IMR-90 (cell line): ENCODE results near the gene UBXN1. TPM values are rescaled to one million over a fixed set of nuclear protein-coding genes. Genes with fewer than 3 reads are reported as not detected.

Experiments
- ATAC-seq: fragments of 200-7000 bp; cut with Tn5 transposase; 2 replicates; pipeline ENCODE4 v1.9.1; 2020; ENCODE audit warnings: low read depth, mild to moderate bottlenecking, moderate library complexity
- BruUV-seq: library from RNA; stranded (reverse); fragments of 400-500 nt; replicated peaks from 2 replicates; lab custom pipeline; 2021; lab: Mats Ljungman, UMichigan
- CTCF ChIA-PET: fragments of 300-600 bp; formaldehyde crosslinking; extraction: SDS; loops from one replicate; lab custom pipeline; 2021; ENCODE audit warnings: antibody characterized with exemption; lab: Yijun Ruan, JAX
- POLR2A ChIA-PET: fragments of 300-600 bp; sonication (Branson Sonifier 250); formaldehyde crosslinking; loops from one replicate; lab custom pipeline; 2022; ENCODE audit warnings: antibody characterized with exemption; ENCODE audit not compliant: unreplicated experiment; lab: Charles Lee
- DNase-seq: peaks from one replicate; pipeline ENCODE4 v3.0.0; 2013
- H2AFZ ChIP-seq: replicated peaks from 2 replicates; pipeline ENCODE3; 2013; ENCODE audit warnings: low read length, mild to moderate bottlenecking; ENCODE audit not compliant: poor library complexity
- H2AK5ac ChIP-seq: 2 replicates; pipeline ENCODE4 v1.6.1; 2013; ENCODE audit warnings: low read depth, low read length, inconsistent platforms
- H2AK9ac ChIP-seq: replicated peaks from 2 replicates; pipeline ENCODE3; 2013; ENCODE audit warnings: mild to moderate bottlenecking, low read depth, low read length, moderate library complexity; ENCODE audit not compliant: poor library complexity
- H2BK120ac ChIP-seq: 2 replicates; pipeline ENCODE4 v1.6.1; 2013; ENCODE audit warnings: low read depth, low read length, inconsistent platforms
- H2BK15ac ChIP-seq: 3 replicates; pipeline ENCODE4 v1.6.1; 2013; ENCODE audit warnings: low read depth, low read length, inconsistent platforms
- H2BK20ac ChIP-seq: 2 replicates; pipeline ENCODE4 v1.6.1; 2013; ENCODE audit warnings: low read depth, mild to moderate bottlenecking, inconsistent platforms, low read length, moderate library complexity
- H2BK5ac ChIP-seq: 2 replicates; pipeline ENCODE4 v1.6.1; 2013; ENCODE audit warnings: mild to moderate bottlenecking, low read depth, low read length, inconsistent platforms; ENCODE audit not compliant: poor library complexity, severe bottlenecking
- H3K14ac ChIP-seq: replicated peaks from 2 replicates; pipeline ENCODE4 v1.6.1; 2013; ENCODE audit warnings: low read depth, low read length, inconsistent platforms
- H3K18ac ChIP-seq: 2 replicates; pipeline ENCODE4 v1.6.1; 2013; ENCODE audit warnings: low read depth, low read length, control low read depth
- H3K23ac ChIP-seq: 2 replicates; pipeline ENCODE4 v1.6.1; 2013; ENCODE audit warnings: low read depth, low read length, inconsistent platforms
- H3K27ac ChIP-seq: 2 replicates; pipeline ENCODE4 v1.5.1; 2013; ENCODE audit warnings: mild to moderate bottlenecking, control low read depth, low read length; ENCODE audit not compliant: insufficient read depth
- H3K27me3 ChIP-seq: 2 replicates; pipeline ENCODE4 v1.6.1; 2013; ENCODE audit warnings: low read length; ENCODE audit not compliant: control insufficient read depth, insufficient read depth
- H3K36me3 ChIP-seq: 2 replicates; pipeline ENCODE4 v1.6.1; 2013; ENCODE audit warnings: low read length, mixed read lengths; ENCODE audit not compliant: control insufficient read depth, insufficient read depth
- H3K4ac ChIP-seq: 2 replicates; pipeline ENCODE4 v1.6.1; 2013; ENCODE audit warnings: low read depth, low read length, inconsistent platforms
- H3K4me1 ChIP-seq: 2 replicates; pipeline ENCODE4 v1.6.1; 2013; ENCODE audit warnings: low read length, mixed read lengths; ENCODE audit not compliant: control insufficient read depth, insufficient read depth
- H3K4me2 ChIP-seq: 2 replicates; pipeline ENCODE4 v1.6.1; 2013; ENCODE audit warnings: low read depth, mild to moderate bottlenecking, control low read depth, low read length, moderate library complexity
- H3K4me3 ChIP-seq: 2 replicates; pipeline ENCODE4 v1.5.1; 2013; ENCODE audit warnings: low read depth, mild to moderate bottlenecking, control low read depth, low read length, moderate library complexity; ENCODE audit not compliant: insufficient read depth
- H3K56ac ChIP-seq: 2 replicates; pipeline ENCODE4 v1.6.1; 2013; ENCODE audit warnings: low read length, inconsistent platforms; ENCODE audit not compliant: insufficient read depth; ENCODE audit errors: extremely low read depth
- H3K79me1 ChIP-seq, 2 experiments: 2 replicates each; pipeline ENCODE4 v1.6.1; 2013; ENCODE audit warnings: low read length in 2 of 2, inconsistent platforms in 1 of 2, low read depth in 1 of 2
- H3K9ac ChIP-seq: 2 replicates; pipeline ENCODE4 v1.6.1; 2013; ENCODE audit warnings: low read depth, low read length, control low read depth
- H3K9me1 ChIP-seq: 2 replicates; pipeline ENCODE4 v1.6.1; 2013; ENCODE audit warnings: low read length, inconsistent platforms; ENCODE audit not compliant: insufficient read depth
- H3K9me3 ChIP-seq: 2 replicates; pipeline ENCODE4 v1.6.1; 2013; ENCODE audit warnings: low read length; ENCODE audit not compliant: control insufficient read depth, insufficient read depth
- H4K20me1 ChIP-seq: 2 replicates; pipeline ENCODE4 v1.6.1; 2013; ENCODE audit warnings: low read length, inconsistent platforms; ENCODE audit not compliant: insufficient read depth
- H4K5ac ChIP-seq: 2 replicates; pipeline ENCODE4 v1.6.1; 2013; ENCODE audit warnings: mild to moderate bottlenecking, low read depth, low read length, control low read depth
- H4K8ac ChIP-seq, 2 experiments: 2 replicates each; pipeline ENCODE4 v1.6.1; 2013; ENCODE audit warnings: low read depth in 2 of 2, low read length in 2 of 2, control low read depth in 1 of 2, inconsistent platforms in 1 of 2
- H4K91ac ChIP-seq: 2 replicates; pipeline ENCODE4 v1.6.1; 2013; ENCODE audit warnings: low read depth, low read length, inconsistent platforms; ENCODE audit not compliant: insufficient read depth
- FOS ChIP-seq: fragments of 150-350 bp; IDR thresholded peaks from 2 replicates; pipeline ENCODE4 v1.6.1; 2016; ENCODE audit warnings: low read depth, low read length
- MAZ ChIP-seq: IDR thresholded peaks from 2 replicates; pipeline ENCODE4 v1.6.1; 2012; ENCODE audit warnings: low read depth, mild to moderate bottlenecking, low read length, improper control_type of control experiment, moderate library complexity, borderline replicate concordance
- MXI1 ChIP-seq: IDR thresholded peaks from 2 replicates; pipeline ENCODE4 v1.6.1; 2012; ENCODE audit warnings: low read depth, mild to moderate bottlenecking, low read length, moderate library complexity, borderline replicate concordance
- NFE2L2 ChIP-seq: fragments of 150-350 bp; IDR thresholded peaks from 2 replicates; pipeline ENCODE4 v1.6.1; 2016; ENCODE audit warnings: low read depth, mild to moderate bottlenecking, low read length
- POLR2A ChIP-seq: IDR thresholded peaks from 2 replicates; pipeline ENCODE4 v1.6.1; 2012; ENCODE audit warnings: mild to moderate bottlenecking, low read depth, low read length
- RAD21 ChIP-seq: IDR thresholded peaks from 2 replicates; pipeline ENCODE4 v1.6.1; 2012; ENCODE audit warnings: low read length, improper control_type of control experiment
- RCOR1 ChIP-seq: IDR thresholded peaks from 2 replicates; pipeline ENCODE4 v1.6.1; 2012; ENCODE audit warnings: mild to moderate bottlenecking, low read length, improper control_type of control experiment; ENCODE audit not compliant: insufficient replicate concordance
- RFX5 ChIP-seq: IDR thresholded peaks from 2 replicates; pipeline ENCODE4 v1.8.0; 2012; ENCODE audit warnings: low read depth, mild to moderate bottlenecking, low read length, moderate library complexity
- USF2 ChIP-seq: fragments of 150-350 bp; IDR thresholded peaks from 2 replicates; pipeline ENCODE4 v1.6.1; 2017; ENCODE audit warnings: mild to moderate bottlenecking, antibody characterized with exemption, low read length, low read depth
- WGBS, 2 experiments: methylation state at CpG; one replicate each; pipeline versions ENCODE4 v1.1.5 to v1.1.7; 2013; ENCODE audit warnings: missing lambda C conversion rate in 2 of 2; ENCODE audit not compliant: insufficient read length in 1 of 2; ENCODE audit errors: extremely low coverage in 2 of 2; 5-methylcytosine and 5-hydroxymethylcytosine counted together
- dilution Hi-C: fragments of 300-500 bp; cut with HindIII; formaldehyde crosslinking; loops from one replicate; pipeline ENCODE4 v1.14.3; 2018; ENCODE audit warnings: low sequenced_read_pairs; ENCODE audit not compliant: unreplicated experiment
- in situ Hi-C: fragments of 300-500 bp; cut with MboI; formaldehyde crosslinking; loops from 3 replicates; pipeline ENCODE4 v1.14.3; 2019; ENCODE audit warnings: low sequenced_read_pairs, inconsistent platforms, mixed read lengths
- intact Hi-C: fragments of 100-400 bp; cut with micrococcal nuclease; formaldehyde crosslinking; loops from 2 replicates; pipeline ENCODE4 v1.10.0; 2022
- polyA plus RNA-seq, 3 experiments: library from polyadenylated mRNA; depleted of rRNA; stranded (reverse); fragments of >200 nt; gene quantifications; 2 replicates each; pipeline ENCODE4 v1.2.3, GENCODE V29; 2012; ENCODE audit warnings: low replicate concordance in 1 of 3
- total RNA-seq: library from RNA; depleted of rRNA; stranded (reverse); fragments of >200 nt; gene quantifications from 2 replicates; pipeline ENCODE4 v1.2.3, GENCODE V29; 2012

The UBXN1 gene
- total and polyA plus RNA-seq, 2 of the 4 experiments (the other 2 are of a cell fraction), result 50.0 to 81.6 TPM

GRCh38 chr11:62687508-62688396 lies 8.9 kb upstream of the UBXN1 start:
- H3K9ac ChIP-seq, result no peak overlapping the region
- no peak overlapping the region for H3K14ac ChIP-seq
- no peaks in the 10 kb centered on the region for H3K27me3 ChIP-seq
- dilution Hi-C loops, result no loop called here
- ATAC-seq (no peak; the same call in 1 of the 2 replicates), DNase-seq (no peak)
- H2AFZ ChIP-seq, result peak overlapping the region; percentile 48
- H2BK120ac ChIP-seq, result no peak overlapping the region
- no peak overlapping the region for H2BK20ac ChIP-seq
- 60% methylated on average over 38 of the region's 74 CpGs; no CpG with 5 or more reads in 1 of the 2 experiments for WGBS, 2 experiments
- in situ Hi-C loops, result no loop called here
- no peaks in the 10 kb centered on the region for H3K79me1 ChIP-seq
- peak overlapping the region; percentile 73 for H2AK9ac ChIP-seq
- H3K4me3 ChIP-seq, result no peak overlapping the region
- H4K5ac ChIP-seq, result no peak overlapping the region; the same call in 1 of the 2 replicates
- H3K18ac ChIP-seq, result no peak overlapping the region
- no peaks in the 10 kb centered on the region for H3K9me3 ChIP-seq
- ChIA-PET POLR2A (no interaction called here), CTCF (interaction anchor here (2.0 kb wide), 1 partner anchor 8 kb away, joined by 5 read pairs; the partner anchor contains the start of gene UBXN1)
- peaks cover 21% of the 10 kb centered on the region for H3K36me3 ChIP-seq
- peaks cover 9% of the 10 kb centered on the region; the same call in 1 of the 2 replicates for H3K4me1 ChIP-seq
- intact Hi-C loops, result no loop called here
- H3K9me1 ChIP-seq, result peaks cover 6% of the 10 kb centered on the region; the same call in 1 of the 2 replicates
- no peak overlapping the region for H2BK5ac ChIP-seq
- H4K8ac ChIP-seq, result peak overlapping the region; percentile 54 to 60; a peak in 1 of 4 replicates
- no TSS peak for BruUV-seq
- H3K56ac ChIP-seq, result no peak overlapping the region
- no peak overlapping the region; the same call in 1 of the 2 replicates for H3K4me2 ChIP-seq
- no peak overlapping the region; the same call in 1 of the 2 replicates for H4K91ac ChIP-seq
- 0 out of 2 replicates have a peak, but pooled peaks cover 6% of the 10 kb centered on the region for H4K20me1 ChIP-seq
- no peak overlapping the region for H3K27ac ChIP-seq
- no peak overlapping the region for H2BK15ac ChIP-seq
- TF ChIP-seq USF2 (no peak), RCOR1 (no peak), FOS (no peak), MXI1 (no peak), RFX5 (no peak), RAD21 (no peak), MAZ (no peak), NFE2L2 (no peak), POLR2A (no peak)
- H3K4ac ChIP-seq, result no peak overlapping the region
- peak overlapping the region; percentile 66 for H2AK5ac ChIP-seq
- H3K23ac ChIP-seq, result peak overlapping the region; percentile 5; the same call in 1 of the 2 replicates
